HK-2 (cell line): ENCODE measurements around the gene TMEM107.
A peak's percentile ranks its signal among the peaks of the same experiment; 100 is the strongest.

Source experiments
- DNase-seq: peaks from one replicate; pipeline ENCODE4 v3.0.0-alpha.2; 2018; ENCODE audit not compliant: unreplicated experiment

TMEM107 gene

GRCh38 chr17:8162233-8162996, 13.8 kb downstream of the TMEM107 start, which contains the start of gene VAMP2:
TSS of gene VAMP2 (minus strand) at chr17:8162948. CDS start at chr17:8162879, 69 bp downstream.
- DNase-seq = peak; percentile 54

GRCh38 chr17:8161289-8162232, 14.6 kb downstream of the TMEM107 start:
- no peak for DNase-seq

GRCh38 chr17:8160741-8161221, 15.4 kb downstream of the TMEM107 start:
- DNase-seq = no peak

- no peak for DNase-seq
These were observed 16.0 kb downstream of the TMEM107 start for GRCh38 chr17:8160224-8160577.

GRCh38 chr17:8159459-8160223, 16.5 kb downstream of the TMEM107 start:
- DNase-seq = no peak

- no peak for DNase-seq
These were observed 17.2 kb downstream of the TMEM107 start for GRCh38 chr17:8159032-8159400.

GRCh38 chr17:8158267-8159031, 17.7 kb downstream of the TMEM107 start:
- DNase-seq = peak; percentile 90

GRCh38 chr17:8156246-8156992, 19.8 kb downstream of the TMEM107 start:
- peak; percentile 100 for DNase-seq

GRCh38 chr17:8155996-8156245, 20.3 kb downstream of the TMEM107 start:
- DNase-seq = no peak

- no peak for DNase-seq
These were observed 20.8 kb downstream of the TMEM107 start for GRCh38 chr17:8155231-8155995.

- DNase-seq = no peak
These were observed 21.5 kb downstream of the TMEM107 start for GRCh38 chr17:8154608-8155155.

- DNase-seq = peak; percentile 99
These were observed 22.1 kb downstream of the TMEM107 start for GRCh38 chr17:8153957-8154607.

- peak; percentile 93 for DNase-seq
These were observed 22.6 kb downstream of the TMEM107 start for GRCh38 chr17:8153525-8153956.

- DNase-seq = peak; percentile 17
These were observed 23.1 kb downstream of the TMEM107 start for GRCh38 chr17:8153031-8153451.

GRCh38 chr17:8152112-8152775, 23.9 kb downstream of the TMEM107 start, which contains the start of gene PER1:
TSS of gene PER1 (minus strand) at chr17:8152404. CDS start at chr17:8150706, 1,698 bp downstream.
- peak; percentile 97 for DNase-seq

- peak; percentile 60 for DNase-seq
These were observed 24.5 kb downstream of the TMEM107 start for GRCh38 chr17:8151641-8152111.

GRCh38 chr17:8151120-8151640, 25.0 kb downstream of the TMEM107 start:
- peak; percentile 89 for DNase-seq
